Activated CD4-positive, alpha-beta memory T cell treated with anti-CD3 and anti-CD28 coated beads, Interleukin-2, amount 10 ng/mL, durations not matched to agents 7 days and 5 days (primary cell): ENCODE measurements around the gene SRSF4. TPM values are rescaled to one million over a fixed set of nuclear protein-coding genes. Genes with fewer than 3 reads are reported as not detected.

ENCODE experiments used
- CTCF ChIA-PET: fragments of 350-600 bp; sonication (Branson Sonifier 250); formaldehyde crosslinking; loops from one replicate; lab custom pipeline; 2021; ENCODE audit warnings: antibody characterized with exemption, inconsistent platforms; lab: Charles Lee
- POLR2A ChIA-PET: fragments of 350-600 bp; sonication (Branson Sonifier 250); formaldehyde crosslinking; loops from one replicate; lab custom pipeline; 2021; ENCODE audit warnings: antibody characterized with exemption; lab: Charles Lee
- DNase-seq: peaks from one replicate; pipeline ENCODE4 v3.0.0-alpha.2; 2020
- H3K27ac Mint-ChIP-seq: one replicate; pipeline ENCODE4 v1.8.0; 2021; ENCODE audit warnings: mild to moderate bottlenecking, mixed read lengths
- H3K27me3 Mint-ChIP-seq: one replicate; pipeline ENCODE4 v1.8.0; 2021; ENCODE audit warnings: mixed read lengths
- H3K36me3 Mint-ChIP-seq: one replicate; pipeline ENCODE4 v1.8.0; 2021; ENCODE audit warnings: low read depth, mixed read lengths
- H3K4me1 Mint-ChIP-seq: one replicate; pipeline ENCODE4 v1.8.0; 2021; ENCODE audit warnings: mixed read lengths
- H3K4me3 Mint-ChIP-seq: one replicate; pipeline ENCODE4 v1.8.0; 2021; ENCODE audit warnings: mild to moderate bottlenecking, mixed read lengths
- H3K9me3 Mint-ChIP-seq: one replicate; pipeline ENCODE4 v1.8.0; 2021; ENCODE audit warnings: mixed read lengths
- total RNA-seq, 2 experiments: library from RNA; stranded (reverse); gene quantifications; one replicate each; pipeline ENCODE4 v1.2.3, GENCODE V29; 2021

The SRSF4 gene
- total RNA-seq, 2 experiments from 2014 or later, result 121 to 123 TPM

GRCh38 chr1:29213055-29213454 lies 31.4 kb upstream of the SRSF4 start:
- ChIA-PET CTCF (interaction anchor here (2.3 kb wide), 1 partner anchor 10 kb away, joined by 12 read pairs; no protein-coding TSS in a partner anchor), POLR2A (no interaction called here)
- no peak for DNase-seq
- Mint-ChIP-seq H3K9me3 (no peaks in the 10 kb centered on the region), H3K27ac (no peak overlapping the region), H3K27me3 (no peaks in the 10 kb centered on the region), H3K36me3 (peaks cover 8% of the 10 kb centered on the region), H3K4me3 (no peak overlapping the region), H3K4me1 (no peaks in the 10 kb centered on the region)

GRCh38 chr1:29211086-29212030 lies 29.7 kb upstream of the SRSF4 start:
- ChIA-PET CTCF (interaction anchor here (2.3 kb wide), 1 partner anchor 8 kb away, joined by 12 read pairs; no protein-coding TSS in a partner anchor), POLR2A (interaction anchor here (0.5 kb wide), 1 partner anchor 326 kb away, joined by 3 read pairs; no protein-coding TSS in a partner anchor)
- Mint-ChIP-seq H3K4me1 (no peaks in the 10 kb centered on the region), H3K36me3 (peaks cover 8% of the 10 kb centered on the region), H3K27ac (no peak overlapping the region), H3K27me3 (no peaks in the 10 kb centered on the region), H3K9me3 (no peaks in the 10 kb centered on the region), H3K4me3 (no peak overlapping the region)
- DNase-seq, result no peak

- Mint-ChIP-seq H3K4me1 (no peaks in the 10 kb centered on the region), H3K27me3 (no peaks in the 10 kb centered on the region), H3K4me3 (no peak overlapping the region), H3K9me3 (no peaks in the 10 kb centered on the region), H3K27ac (peak overlapping the region; percentile 22), H3K36me3 (peaks cover 8% of the 10 kb centered on the region)
- ChIA-PET POLR2A (no interaction called here), CTCF (no interaction called here)
- DNase-seq, result no peak
Measured at GRCh38 chr1:29210278-29211085, 28.8 kb upstream of the SRSF4 start.

GRCh38 chr1:29209173-29209572 lies 27.5 kb upstream of the SRSF4 start:
- DNase-seq, result no peak
- Mint-ChIP-seq H3K27ac (no peak overlapping the region), H3K4me1 (no peaks in the 10 kb centered on the region), H3K27me3 (no peaks in the 10 kb centered on the region), H3K4me3 (no peak overlapping the region), H3K9me3 (no peaks in the 10 kb centered on the region), H3K36me3 (peaks cover 5% of the 10 kb centered on the region)
- CTCF ChIA-PET, result no interaction called here
- POLR2A ChIA-PET, result no interaction called here

- Mint-ChIP-seq H3K27ac (no peak overlapping the region), H3K36me3 (peaks cover 5% of the 10 kb centered on the region), H3K4me1 (no peaks in the 10 kb centered on the region), H3K27me3 (no peaks in the 10 kb centered on the region), H3K9me3 (no peaks in the 10 kb centered on the region), H3K4me3 (no peak overlapping the region)
- ChIA-PET CTCF (interaction anchor here (1.9 kb wide), 1 partner anchor 27 kb away, joined by 5 read pairs; the partner anchor contains the start of gene SRSF4), POLR2A (no interaction called here)
- no peak for DNase-seq
Measured at GRCh38 chr1:29208442-29208841, 26.7 kb upstream of the SRSF4 start.

- Mint-ChIP-seq H3K36me3 (peaks cover 6% of the 10 kb centered on the region), H3K27ac (no peak overlapping the region)
- CTCF ChIA-PET, result interaction anchor here (0.6 to 8.5 kb wide), 42 partner anchors 9 to 562 kb away, joined by 3 to 171 read pairs (median 4); partner anchors contain the start of genes EPB41, SRSF4 and TMEM200B
Measured at GRCh38 chr1:29202584-29203340, 21.1 kb upstream of the SRSF4 start.

GRCh38 chr1:29202053-29202452 lies 20.4 kb upstream of the SRSF4 start:
- H3K36me3 Mint-ChIP-seq, result peaks cover 9% of the 10 kb centered on the region
- DNase-seq, result no peak
- H3K4me1 Mint-ChIP-seq, result peaks cover 6% of the 10 kb centered on the region
- H3K4me3 Mint-ChIP-seq, result no peak overlapping the region
- H3K9me3 Mint-ChIP-seq, result no peaks in the 10 kb centered on the region
- H3K27me3 Mint-ChIP-seq, result no peaks in the 10 kb centered on the region
- ChIA-PET POLR2A (interaction anchor here (0.9 to 3.6 kb wide), 5 partner anchors 20 to 620 kb away, joined by 3 to 34 read pairs (median 3); partner anchors contain the start of genes SRSF4 and TMEM200B), CTCF (interaction anchor here (0.6 to 8.5 kb wide), 36 partner anchors 9 to 561 kb away, joined by 3 to 171 read pairs (median 4); partner anchors contain the start of genes EPB41, SRSF4 and TMEM200B)
- H3K27ac Mint-ChIP-seq, result no peak overlapping the region

More at GRCh38 chr1:29202584-29203340, 21.1 kb upstream of the SRSF4 start:
- H3K9me3 Mint-ChIP-seq, result no peaks in the 10 kb centered on the region
- peak; percentile 90 for DNase-seq
- H3K4me3 Mint-ChIP-seq, result no peak overlapping the region
- H3K27me3 Mint-ChIP-seq, result no peaks in the 10 kb centered on the region
- POLR2A ChIA-PET, result interaction anchor here (0.9 to 3.6 kb wide), 6 partner anchors 20 to 621 kb away, joined by 3 to 34 read pairs (median 4); partner anchors contain the start of genes RNU11, SRSF4 and TMEM200B
- H3K4me1 Mint-ChIP-seq, result peaks cover 6% of the 10 kb centered on the region

- H3K4me3 Mint-ChIP-seq, result no peak overlapping the region
- peaks cover 9% of the 10 kb centered on the region for H3K36me3 Mint-ChIP-seq
- H3K4me1 Mint-ChIP-seq, result peaks cover 6% of the 10 kb centered on the region
- H3K27me3 Mint-ChIP-seq, result no peaks in the 10 kb centered on the region
- ChIA-PET POLR2A (interaction anchor here (1.0 to 3.6 kb wide), 3 partner anchors 19 to 320 kb away, joined by 3 to 34 read pairs (median 4); partner anchors contain the start of gene SRSF4), CTCF (interaction anchor here (1.0 to 8.5 kb wide), 14 partner anchors 13 to 417 kb away, joined by 3 to 171 read pairs (median 8); partner anchors contain the start of genes SRSF4 and TMEM200B)
- no peak for DNase-seq
- H3K27ac Mint-ChIP-seq, result no peak overlapping the region
- H3K9me3 Mint-ChIP-seq, result no peaks in the 10 kb centered on the region
Measured at GRCh38 chr1:29201595-29202051, 19.9 kb upstream of the SRSF4 start.

GRCh38 chr1:29200906-29201594 lies 19.4 kb upstream of the SRSF4 start:
- DNase-seq, result no peak
- Mint-ChIP-seq H3K27ac (no peak overlapping the region), H3K4me3 (no peak overlapping the region), H3K36me3 (peaks cover 9% of the 10 kb centered on the region), H3K9me3 (no peaks in the 10 kb centered on the region), H3K27me3 (no peaks in the 10 kb centered on the region), H3K4me1 (peaks cover 6% of the 10 kb centered on the region)
- ChIA-PET POLR2A (interaction anchor here (1.8 to 3.6 kb wide), 2 partner anchors 19 to 316 kb away, joined by 4 to 34 read pairs; partner anchors contain the start of gene SRSF4), CTCF (interaction anchor here (1.5 to 8.5 kb wide), 5 partner anchors 20 to 320 kb away, joined by 3 to 171 read pairs (median 26); partner anchors contain the start of gene SRSF4)

GRCh38 chr1:29197993-29198392 lies 16.3 kb upstream of the SRSF4 start:
- Mint-ChIP-seq H3K36me3 (peaks cover 9% of the 10 kb centered on the region), H3K4me1 (peaks cover 6% of the 10 kb centered on the region), H3K27ac (no peak overlapping the region), H3K4me3 (no peak overlapping the region), H3K27me3 (no peaks in the 10 kb centered on the region), H3K9me3 (no peaks in the 10 kb centered on the region)
- ChIA-PET POLR2A (interaction anchor here (0.9 to 4.7 kb wide), 8 partner anchors 11 to 549 kb away, joined by 3 to 44 read pairs (median 4); partner anchors contain the start of genes RNU11 and SRSF4), CTCF (interaction anchor here (0.7 to 8.5 kb wide), 14 partner anchors 8 to 317 kb away, joined by 3 to 171 read pairs (median 3); partner anchors contain the start of gene SRSF4)
- no peak for DNase-seq

GRCh38 chr1:29197590-29197924 lies 15.9 kb upstream of the SRSF4 start:
- Mint-ChIP-seq H3K4me3 (no peak overlapping the region), H3K27ac (no peak overlapping the region), H3K9me3 (no peaks in the 10 kb centered on the region), H3K36me3 (peaks cover 11% of the 10 kb centered on the region), H3K27me3 (no peaks in the 10 kb centered on the region), H3K4me1 (peaks cover 3% of the 10 kb centered on the region)
- ChIA-PET CTCF (interaction anchor here (0.7 to 8.5 kb wide), 15 partner anchors 9 to 317 kb away, joined by 3 to 171 read pairs (median 3); partner anchors contain the start of gene SRSF4), POLR2A (interaction anchor here (0.9 to 4.7 kb wide), 8 partner anchors 10 to 549 kb away, joined by 3 to 44 read pairs (median 4); partner anchors contain the start of genes RNU11 and SRSF4)
- DNase-seq, result peak; percentile 60
